ENCODE results near the gene AP1G1. TPM values are rescaled to one million over a fixed set of nuclear protein-coding genes. Genes with fewer than 3 reads are reported as not detected.

Gene AP1G1
- total RNA-seq, 4 donors from 2014 or later, result 104 to 270 (median 121) TPM

DNA sequence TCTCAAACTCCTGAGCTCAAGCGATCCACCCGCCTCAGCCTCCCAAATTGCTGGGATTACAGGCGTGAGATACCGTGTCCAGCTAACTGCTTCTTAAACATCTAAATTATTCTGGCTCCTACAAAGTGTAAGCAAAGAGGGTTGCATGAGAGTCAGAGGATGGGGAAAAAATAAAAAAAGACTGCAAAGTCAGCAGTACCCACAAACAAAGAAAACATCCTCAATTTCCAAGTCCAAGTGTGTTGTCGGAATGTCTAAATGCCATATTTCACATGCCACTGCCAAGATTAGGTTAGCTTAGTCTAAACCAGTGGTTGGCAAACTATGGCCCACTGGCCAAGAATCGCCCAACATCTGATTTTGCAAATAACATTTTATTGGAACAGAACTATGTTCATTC is 71.1 kb downstream of the AP1G1 start:
- H3K9me3 ChIP-seq, result no peaks in the 10 kb centered on the region
- no peak overlapping the region for H3K27ac ChIP-seq
- no peak for DNase-seq
- no peaks in the 10 kb centered on the region for H3K27me3 ChIP-seq
- intact Hi-C loops (cut with DNase I; ENCODE audit: low total_unique reads) (no loop called here), in situ Hi-C loops (cut with MboI; ENCODE audit: low pct_ligation_motif_present in 1 of 4, low pct_unique_long_range_greater_than_20kb in 1 of 4, low sequenced_read_pairs in 3 of 4) (no loop called here)
- H3K36me3 ChIP-seq, result peaks cover 0 to 72% (median 33%) of the 10 kb centered on the region in 4 donors
- WGBS, 2 donors (ENCODE audit: low coverage in 1 of 2), result 91 to 98% methylated on average over 5 to 6 of the region's 6 CpGs
- no peak for TF ChIP-seq POLR2A (IDR thresholded peaks at IDR 0.05)
- TF ChIP-seq, protein P1, sequence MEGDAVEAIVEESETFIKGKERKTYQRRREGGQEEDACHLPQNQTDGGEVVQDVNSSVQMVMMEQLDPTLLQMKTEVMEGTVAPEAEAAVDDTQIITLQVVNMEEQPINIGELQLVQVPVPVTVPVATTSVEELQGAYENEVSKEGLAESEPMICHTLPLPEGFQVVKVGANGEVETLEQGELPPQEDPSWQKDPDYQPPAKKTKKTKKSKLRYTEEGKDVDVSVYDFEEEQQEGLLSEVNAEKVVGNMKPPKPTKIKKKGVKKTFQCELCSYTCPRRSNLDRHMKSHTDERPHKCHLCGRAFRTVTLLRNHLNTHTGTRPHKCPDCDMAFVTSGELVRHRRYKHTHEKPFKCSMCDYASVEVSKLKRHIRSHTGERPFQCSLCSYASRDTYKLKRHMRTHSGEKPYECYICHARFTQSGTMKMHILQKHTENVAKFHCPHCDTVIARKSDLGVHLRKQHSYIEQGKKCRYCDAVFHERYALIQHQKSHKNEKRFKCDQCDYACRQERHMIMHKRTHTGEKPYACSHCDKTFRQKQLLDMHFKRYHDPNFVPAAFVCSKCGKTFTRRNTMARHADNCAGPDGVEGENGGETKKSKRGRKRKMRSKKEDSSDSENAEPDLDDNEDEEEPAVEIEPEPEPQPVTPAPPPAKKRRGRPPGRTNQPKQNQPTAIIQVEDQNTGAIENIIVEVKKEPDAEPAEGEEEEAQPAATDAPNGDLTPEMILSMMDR (IDR thresholded peaks at IDR 0.05), result no peak
- no peak for TF ChIP-seq EP300 (IDR thresholded peaks at IDR 0.05; ENCODE audit: low read depth)
- no peak for TF ChIP-seq POLR2AphosphoS5 (IDR thresholded peaks at IDR 0.05)
- no peaks in the 10 kb centered on the region for H3K4me1 ChIP-seq
- H3K4me3 ChIP-seq, result no peak overlapping the region

DNA sequence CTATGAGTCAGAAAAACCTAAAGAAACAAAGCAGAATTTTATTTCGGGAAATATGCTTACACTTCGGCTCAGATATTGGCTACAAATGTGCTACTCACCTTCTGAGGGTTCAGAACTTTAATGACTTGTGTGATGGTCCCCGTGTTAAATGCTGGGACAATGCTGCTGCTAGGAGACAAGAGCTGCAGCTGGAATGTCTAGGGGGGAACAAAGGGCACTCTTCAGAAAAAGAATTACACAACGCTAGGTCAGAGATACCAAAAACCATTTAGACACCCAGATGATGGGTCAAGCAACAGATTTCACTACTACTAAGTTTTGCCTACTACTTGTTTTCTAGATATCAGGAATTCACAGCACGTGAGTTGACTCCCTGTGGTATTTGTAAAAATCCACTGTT is 74.1 kb downstream of the AP1G1 start:
- Histone ChIP-seq H3K4me1 (no peaks in the 10 kb centered on the region), H3K9me3 (no peaks in the 10 kb centered on the region), H3K36me3 (peaks cover 0 to 64% (median 30%) of the 10 kb centered on the region in 4 donors), H3K27me3 (no peaks in the 10 kb centered on the region), H3K27ac (no peak overlapping the region), H3K4me3 (no peak overlapping the region)
- in situ Hi-C loops (cut with MboI; ENCODE audit: low pct_ligation_motif_present in 1 of 4, low pct_unique_long_range_greater_than_20kb in 1 of 4, low sequenced_read_pairs in 3 of 4), result no loop called here
- intact Hi-C loops (cut with DNase I; ENCODE audit: low total_unique reads), result no loop called here
- TF ChIP-seq EP300 (IDR thresholded peaks at IDR 0.05; ENCODE audit: low read depth), result no peak
- TF ChIP-seq, protein P1 (IDR thresholded peaks at IDR 0.05), result no peak
- no peak for TF ChIP-seq POLR2A (IDR thresholded peaks at IDR 0.05)
- TF ChIP-seq POLR2AphosphoS5 (IDR thresholded peaks at IDR 0.05), result no peak
- 77 to 85% methylated on average over 3 to 5 of the region's 5 CpGs for WGBS, 2 donors (ENCODE audit: low coverage in 1 of 2)
- no peak for DNase-seq

DNA sequence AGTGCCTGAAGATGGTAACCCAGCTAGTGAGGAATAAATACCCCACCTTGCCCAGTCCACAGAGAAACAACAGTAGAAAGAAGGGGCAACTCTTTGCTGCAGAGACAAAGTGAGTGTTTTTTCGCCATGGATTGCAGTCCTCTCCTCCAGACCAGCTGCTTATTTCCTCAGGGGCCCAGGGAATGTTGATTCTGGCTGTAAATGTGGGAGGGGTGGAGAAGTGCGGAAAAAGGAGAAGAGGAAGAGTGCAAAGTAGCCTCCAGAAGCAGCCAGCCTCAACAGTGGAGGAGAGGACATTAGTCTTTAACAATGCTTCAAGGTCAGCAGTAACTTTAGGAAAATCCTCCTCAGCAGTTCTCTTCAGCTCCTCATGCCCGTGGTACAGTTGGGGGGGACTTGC is 76.0 kb downstream of the AP1G1 start:
- intact Hi-C loops (cut with DNase I; ENCODE audit: low total_unique reads) (no loop called here), in situ Hi-C loops (cut with MboI; ENCODE audit: low pct_ligation_motif_present in 1 of 4, low pct_unique_long_range_greater_than_20kb in 1 of 4, low sequenced_read_pairs in 3 of 4) (no loop called here)
- H3K36me3 ChIP-seq, result peaks cover 0 to 46% (median 20%) of the 10 kb centered on the region in 4 donors
- TF ChIP-seq POLR2AphosphoS5 (IDR thresholded peaks at IDR 0.05) (no peak), POLR2A (IDR thresholded peaks at IDR 0.05) (no peak), EP300 (IDR thresholded peaks at IDR 0.05; ENCODE audit: low read depth) (no peak)
- TF ChIP-seq, protein P1 (IDR thresholded peaks at IDR 0.05), result no peak
- WGBS, 2 donors (ENCODE audit: low coverage in 1 of 2), result 78 to 89% methylated on average over 1 to 3 of the region's 3 CpGs
- H3K27ac ChIP-seq, result no peak overlapping the region
- no peak overlapping the region for H3K4me3 ChIP-seq
- H3K9me3 ChIP-seq, result no peaks in the 10 kb centered on the region
- no peaks in the 10 kb centered on the region for H3K27me3 ChIP-seq
- no peak for DNase-seq
- H3K4me1 ChIP-seq, result peaks cover 0 to 7% (median 5%) of the 10 kb centered on the region in 4 donors

DNA sequence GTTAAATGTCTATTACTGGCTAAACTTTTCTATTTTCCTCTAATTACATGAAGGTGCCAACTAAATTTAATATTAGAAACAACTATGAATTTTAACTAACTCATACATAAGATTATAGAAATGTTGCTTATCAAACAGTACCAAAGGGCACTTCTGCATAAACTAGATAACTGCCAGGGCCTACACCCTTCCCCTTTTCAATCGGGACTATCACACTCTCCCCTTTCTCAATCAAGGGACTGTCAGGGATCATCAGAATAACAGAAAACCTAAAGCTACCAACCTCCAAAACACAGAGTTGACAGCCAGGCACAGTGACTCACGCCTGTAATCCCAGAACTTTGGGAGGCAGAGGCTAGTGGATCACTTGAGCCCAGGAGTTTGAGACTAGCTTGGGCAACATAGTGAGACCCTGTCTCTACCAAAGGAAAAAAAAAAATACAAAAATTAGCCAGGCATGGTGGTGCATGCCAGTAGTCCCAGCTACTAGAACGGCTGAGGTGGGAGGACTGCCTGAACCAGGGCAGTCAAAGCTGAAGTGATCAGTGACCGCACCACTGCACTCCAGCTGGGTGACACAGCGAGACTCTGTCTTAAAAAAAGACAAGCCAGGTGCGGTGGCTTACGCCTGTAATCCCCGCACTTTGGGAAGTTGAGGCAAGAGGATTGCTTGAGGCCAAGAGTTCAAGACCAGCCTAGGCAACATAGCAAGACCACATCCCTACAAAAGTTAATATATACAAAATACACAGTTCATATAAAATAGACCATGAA is 80.9 kb downstream of the AP1G1 start:
- Histone ChIP-seq H3K4me3 (no peak overlapping the region), H3K4me1 (peaks cover 20 to 43% (median 31%) of the 10 kb centered on the region in 4 donors), H3K36me3 (peaks cover 0 to 14% (median 6%) of the 10 kb centered on the region in 4 donors), H3K9me3 (no peaks in the 10 kb centered on the region), H3K27ac (peak overlapping the region; percentile 54 to 98 (median 84)), H3K27me3 (no peaks in the 10 kb centered on the region)
- in situ Hi-C loops (cut with MboI; ENCODE audit: low pct_ligation_motif_present in 1 of 4, low pct_unique_long_range_greater_than_20kb in 1 of 4, low sequenced_read_pairs in 3 of 4) (no loop called here), intact Hi-C loops (cut with DNase I; ENCODE audit: low total_unique reads) (loop anchor here (10.0 kb wide), 1 partner anchor 167 kb away; the partner anchor contains the start of gene IST1)
- WGBS, 2 donors (ENCODE audit: low coverage in 1 of 2), result 79 to 84% methylated on average over 8 of the region's 8 CpGs
- no peak for TF ChIP-seq POLR2AphosphoS5 (IDR thresholded peaks at IDR 0.05)
- no peak for TF ChIP-seq EP300 (IDR thresholded peaks at IDR 0.05; ENCODE audit: low read depth)
- TF ChIP-seq POLR2A (IDR thresholded peaks at IDR 0.05), result no peak
- TF ChIP-seq, protein P1 (IDR thresholded peaks at IDR 0.05), result no peak
- no peak for DNase-seq
